HepG2 (cell line): Measurements from ENCODE around the gene RERE. TPM values are rescaled to one million over a fixed set of nuclear protein-coding genes. Genes with fewer than 3 reads are reported as not detected.

ENCODE experiments used
- ATF2 ChIP-seq: sonication (generic); formaldehyde crosslinking; IDR thresholded peaks from 2 replicates; pipeline ENCODE4 v1.4.0; 2020; ENCODE audit warnings: missing genetic modification reagents
- ATF4 ChIP-seq, 2 experiments: fragments of 450-650 bp in 1 of 2; sonication (generic) in 1 of 2; formaldehyde crosslinking; IDR thresholded peaks; 2 replicates each; pipeline versions ENCODE4 v1.5.0 to v1.8.0; 2020 to 2022; ENCODE audit warnings: mild to moderate bottlenecking in 1 of 2, missing genetic modification reagents in 1 of 2
- CEBPB ChIP-seq: IDR thresholded peaks from 2 replicates; pipeline ENCODE4 v1.6.1; 2011; ENCODE audit warnings: low read depth, low read length, improper control_type of control experiment, borderline replicate concordance
- CEBPG ChIP-seq: IDR thresholded peaks from 2 replicates; pipeline ENCODE4 v1.6.1; 2016
- CHCHD3 ChIP-seq: sonication (generic); formaldehyde crosslinking; IDR thresholded peaks from 2 replicates; pipeline ENCODE4 v1.8.0; 2022; ENCODE audit warnings: mild to moderate bottlenecking, missing genetic modification reagents, moderate library complexity
- GRHL1 ChIP-seq: sonication (generic); formaldehyde crosslinking; conservative IDR thresholded peaks from 2 replicates; pipeline ENCODE4 v1.8.0; 2022; ENCODE audit warnings: missing genetic modification reagents
- HMG20A ChIP-seq: IDR thresholded peaks from 2 replicates; pipeline ENCODE4 v1.6.1; 2016; ENCODE audit warnings: borderline replicate concordance
- IKZF1 ChIP-seq: fragments of 450-650 bp; IDR thresholded peaks from 2 replicates; pipeline ENCODE4 v1.7.1; 2016
- ISL2 ChIP-seq: sonication (generic); formaldehyde crosslinking; IDR thresholded peaks from 2 replicates; pipeline ENCODE4 v1.5.0; 2020; ENCODE audit warnings: missing genetic modification reagents
- KAT8 ChIP-seq: IDR thresholded peaks from 2 replicates; pipeline ENCODE4 v1.6.1; 2016; ENCODE audit warnings: missing genetic modification reagents, missing compliant biosample characterization
- KMT2A ChIP-seq: sonication (generic); formaldehyde crosslinking; IDR thresholded peaks from 2 replicates; pipeline ENCODE4 v1.4.0; 2020; ENCODE audit warnings: missing genetic modification reagents
- MLX ChIP-seq: IDR thresholded peaks from 2 replicates; pipeline ENCODE4 v1.6.1; 2016
- NR2F1 ChIP-seq, 2 experiments: fragments of 450-650 bp in 1 of 2; formaldehyde crosslinking in 1 of 2; IDR thresholded peaks; 2 replicates each; pipeline versions ENCODE4 v1.5.0 to v1.6.1; 2016 to 2020; ENCODE audit warnings: mild to moderate bottlenecking in 1 of 2, missing compliant biosample characterization in 1 of 2, missing genetic modification reagents in 1 of 2, moderate library complexity in 1 of 2
- POGZ ChIP-seq: sonication (generic); formaldehyde crosslinking; IDR thresholded peaks from 2 replicates; pipeline ENCODE4 v1.4.0; 2020; ENCODE audit warnings: mild to moderate bottlenecking, missing genetic modification reagents
- RORA ChIP-seq: sonication (generic); formaldehyde crosslinking; IDR thresholded peaks from 2 replicates; pipeline ENCODE4 v1.5.0; 2020; ENCODE audit warnings: mild to moderate bottlenecking, missing genetic modification reagents, moderate library complexity
- SALL1 ChIP-seq: sonication (generic); formaldehyde crosslinking; IDR thresholded peaks from 2 replicates; pipeline ENCODE4 v1.8.0; 2022; ENCODE audit warnings: mild to moderate bottlenecking, missing genetic modification reagents
- SAP130 ChIP-seq: IDR thresholded peaks from 2 replicates; pipeline ENCODE4 v1.6.1; 2016; ENCODE audit warnings: low read depth
- SIX4 ChIP-seq: sonication (generic); formaldehyde crosslinking; IDR thresholded peaks from 2 replicates; pipeline ENCODE4 v1.4.0; 2020; ENCODE audit warnings: missing genetic modification reagents
- SMAD3 ChIP-seq: sonication (generic); formaldehyde crosslinking; IDR thresholded peaks from 2 replicates; pipeline ENCODE4 v1.4.0; 2020; ENCODE audit warnings: missing genetic modification reagents
- SMARCC2 ChIP-seq: fragments of 450-650 bp; IDR thresholded peaks from 2 replicates; pipeline ENCODE4 v1.6.1; 2017; ENCODE audit warnings: antibody characterized with exemption, mild to moderate bottlenecking
- TBL1XR1 ChIP-seq: fragments of 150-350 bp; IDR thresholded peaks from 2 replicates; pipeline ENCODE4 v1.6.1; 2014; ENCODE audit warnings: borderline replicate concordance, low read length; ENCODE audit not compliant: partially characterized antibody
- TFAP4 ChIP-seq: sonication (generic); IDR thresholded peaks from 2 replicates; pipeline ENCODE4 v1.6.1; 2016; ENCODE audit warnings: low read depth, borderline replicate concordance
- ZBTB26 ChIP-seq: IDR thresholded peaks from 2 replicates; pipeline ENCODE4 v1.6.1; 2016; ENCODE audit warnings: missing compliant biosample characterization, missing genetic modification reagents, borderline replicate concordance
- ZFP1 ChIP-seq: IDR thresholded peaks from 2 replicates; pipeline ENCODE4 v1.6.1; 2016
- ZFY ChIP-seq: sonication (generic); formaldehyde crosslinking; IDR thresholded peaks from 2 replicates; pipeline ENCODE4 v1.4.0; 2020; ENCODE audit warnings: missing genetic modification reagents
- ZNF12 ChIP-seq: sonication (generic); formaldehyde crosslinking; IDR thresholded peaks from 2 replicates; pipeline ENCODE4 v1.5.0; 2020; ENCODE audit warnings: missing genetic modification reagents
- ZSCAN12 ChIP-seq: sonication (generic); formaldehyde crosslinking; IDR thresholded peaks from 2 replicates; pipeline ENCODE4 v1.9.0; 2021; ENCODE audit warnings: mild to moderate bottlenecking, missing genetic modification reagents
- polyA plus RNA-seq, 8 experiments: library from polyadenylated mRNA; depleted of rRNA in 3 of 8; stranded (reverse) in 7 of 8; unstranded in 1 of 8; fragments of >200 nt; fragmentation: Illumina TruSeq in 4 of 8; extraction: Trizol in 4 of 8; gene quantifications; 2 replicates each; pipeline versions ENCODE4 v1.2.1 to v1.2.3, GENCODE V29; 2011 to 2016; ENCODE audit warnings: low read depth in 4 of 8, missing spikeins in 1 of 8, mixed read lengths in 1 of 8; ENCODE audit not compliant: insufficient read depth in 1 of 8
- total RNA-seq, 5 experiments: library from RNA; depleted of rRNA; stranded (reverse); fragments of >200 nt; fragmentation: Illumina TruSeq; extraction: Trizol; gene quantifications; 2 replicates each; pipeline ENCODE4 v1.2.3, GENCODE V29; 2016; ENCODE audit warnings: low read depth in 1 of 5

RERE gene
- total and polyA plus RNA-seq, 2 of the 13 experiments (the other 11 are each of a cell fraction or from before 2014, with no cell fraction given), result 18.3 to 21.9 TPM

- peak in 1 of 2 experiments; percentile 26; a peak in 1 of 4 replicates for TF ChIP-seq NR2F1 (CRISPR knock-in tag; IDR thresholded peaks at IDR 0.05)
- peak; percentile 87 for TF ChIP-seq SAP130 (CRISPR knock-in tag)
- TF ChIP-seq SIX4 (CRISPR knock-in tag), result 0 out of 2 replicates have a peak, but pooled peaks have one; percentile 56
- peak; percentile 96; the same call in 1 of the 2 replicates for TF ChIP-seq HMG20A
- TF ChIP-seq CEBPG (CRISPR knock-in tag), result peak; percentile 93
- TF ChIP-seq SMAD3 (CRISPR knock-in tag), result peak; percentile 74; the same call in 1 of the 2 replicates
- peak; percentile 61; the same call in 1 of the 2 replicates for TF ChIP-seq ZFP1 (CRISPR knock-in tag)
- no peak for TF ChIP-seq ZSCAN12
- TF ChIP-seq SALL1 (CRISPR knock-in tag), result peak; percentile 86; the same call in 1 of the 2 replicates
- TF ChIP-seq POGZ (CRISPR knock-in tag), result peak; percentile 73
- peak in 1 of 2 experiments; percentile 81; a peak in 2 of 4 replicates for TF ChIP-seq ATF4 (CRISPR knock-in tag; IDR thresholded peaks at IDR 0.05)
- peak; percentile 42 for TF ChIP-seq ZFY (CRISPR knock-in tag)
- no peak for TF ChIP-seq CHCHD3
- peak; percentile 40; the same call in 1 of the 2 replicates for TF ChIP-seq ATF2 (CRISPR knock-in tag)
- peak; percentile 74 for TF ChIP-seq ZNF12 (CRISPR knock-in tag)
- no peak for TF ChIP-seq GRHL1 (CRISPR knock-in tag)
- TF ChIP-seq SMARCC2, result 0 out of 2 replicates have a peak, but pooled peaks have one; percentile 32
- 0 out of 2 replicates have a peak, but pooled peaks have one; percentile 36 for TF ChIP-seq KAT8 (CRISPR knock-in tag)
- TF ChIP-seq ISL2 (CRISPR knock-in tag), result peak; percentile 72
- TF ChIP-seq RORA (CRISPR knock-in tag), result no peak
- TF ChIP-seq TBL1XR1, result peak; percentile 87
- TF ChIP-seq KMT2A, result no peak
- no peak for TF ChIP-seq IKZF1
- TF ChIP-seq TFAP4, result peak; percentile 34; the same call in 1 of the 2 replicates
- TF ChIP-seq ZBTB26 (CRISPR knock-in tag), result peak; percentile 94
- peak; percentile 58 for TF ChIP-seq MLX (CRISPR knock-in tag)
- peak; percentile 91 for TF ChIP-seq CEBPB
Observed at GRCh38 chr1:8740034-8740449, 77.4 kb downstream of the RERE start (continued).
